ENCODE data around the gene NRCAM. TPM values are rescaled to one million over a fixed set of nuclear protein-coding genes. Genes with fewer than 3 reads are reported as not detected.

The NRCAM gene
- total RNA-seq, 1 experiment from 2014 or later, result 45.7 TPM

DNA sequence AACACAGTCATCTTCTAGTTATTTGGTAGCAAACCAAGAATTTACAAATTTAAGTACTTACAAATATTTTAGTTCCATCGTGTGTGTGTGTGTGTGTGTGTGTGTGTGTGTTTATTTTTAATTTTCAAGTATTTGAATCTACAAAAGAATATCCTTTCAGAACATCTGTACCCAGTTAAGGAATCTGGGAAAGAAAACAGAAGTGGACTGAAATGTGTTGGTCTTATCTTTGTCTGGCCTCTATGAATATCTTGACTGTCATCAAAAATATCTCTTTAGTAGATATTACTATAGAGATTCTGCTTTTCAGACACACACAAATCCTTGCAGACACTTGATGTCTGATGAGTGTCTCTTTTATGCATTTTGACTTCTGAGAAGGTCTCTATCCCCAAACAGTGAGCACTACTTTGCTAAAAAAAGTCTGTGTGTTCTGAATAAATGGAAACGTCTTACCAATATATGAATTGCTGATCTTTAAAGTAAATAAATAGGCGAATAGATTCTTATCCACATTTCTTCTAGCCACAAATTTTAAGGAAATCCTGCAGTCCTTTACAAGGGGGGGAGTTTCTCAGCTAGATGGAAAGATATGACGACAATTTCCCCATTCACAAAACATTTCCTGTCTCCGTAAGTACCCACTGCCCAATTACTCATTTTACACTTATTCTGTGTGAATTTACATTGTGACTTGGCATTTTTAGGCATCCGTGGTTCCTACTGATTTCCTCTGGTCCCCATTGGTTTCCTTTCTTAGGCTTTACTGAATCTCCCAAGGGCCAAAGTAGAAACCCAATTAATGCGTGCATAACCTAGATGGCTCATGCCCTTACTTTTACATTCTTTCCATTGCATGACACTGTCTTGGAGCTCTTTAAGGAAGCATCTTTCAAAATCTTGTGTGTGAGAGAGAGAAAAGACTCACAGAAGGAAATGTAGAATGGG lies 36.0 kb downstream of the NRCAM start:
- DNase-seq (ENCODE audit: low spot score), result peak; percentile 98
- TF ChIP-seq CTCF (conservative IDR thresholded peaks at IDR 0.05; ENCODE audit: low read depth, low read length) (no peak), EZH2 (IDR thresholded peaks at IDR 0.05; ENCODE audit: borderline replicate concordance, low read depth, low read length, poor library complexity, severe bottlenecking) (no peak)
- H3K27me3 ChIP-seq (replicated peaks; ENCODE audit: insufficient read depth, low read depth, low read length, poor library complexity), result no peaks in the 10 kb centered on the region
- H3K9me3 ChIP-seq (ENCODE audit: low read depth, low read length, poor library complexity, severe bottlenecking), result no peaks in the 10 kb centered on the region
- H3K4me3 ChIP-seq (ENCODE audit: low read depth, low read length, poor library complexity, severe bottlenecking), result peak overlapping the region; percentile 12
- H3K27ac ChIP-seq (ENCODE audit: low read depth, low read length, poor library complexity, severe bottlenecking), result peak overlapping the region; percentile 94
- CTCF ChIA-PET, result no interaction called here
- peaks cover 77% of the 10 kb centered on the region for H3K4me1 ChIP-seq (ENCODE audit: insufficient read depth, low read length, poor library complexity, severe bottlenecking)
- intact Hi-C loops (cut with micrococcal nuclease; ENCODE audit: unreplicated experiment), result loop anchor here (2.0 kb wide), 1 partner anchor 125 kb away; no protein-coding TSS in a partner anchor
- BruUV-seq (replicated peaks), result TSS peak; percentile 51
- no peaks in the 10 kb centered on the region for H3K36me3 ChIP-seq (ENCODE audit: insufficient read depth, low read length, poor library complexity, severe bottlenecking)
- POLR2A ChIA-PET (ENCODE audit: low non-redundant PET), result interaction anchor here (0.6 to 0.8 kb wide), 2 partner anchors 21 to 37 kb away, joined by 3 read pairs; no protein-coding TSS in a partner anchor

DNA sequence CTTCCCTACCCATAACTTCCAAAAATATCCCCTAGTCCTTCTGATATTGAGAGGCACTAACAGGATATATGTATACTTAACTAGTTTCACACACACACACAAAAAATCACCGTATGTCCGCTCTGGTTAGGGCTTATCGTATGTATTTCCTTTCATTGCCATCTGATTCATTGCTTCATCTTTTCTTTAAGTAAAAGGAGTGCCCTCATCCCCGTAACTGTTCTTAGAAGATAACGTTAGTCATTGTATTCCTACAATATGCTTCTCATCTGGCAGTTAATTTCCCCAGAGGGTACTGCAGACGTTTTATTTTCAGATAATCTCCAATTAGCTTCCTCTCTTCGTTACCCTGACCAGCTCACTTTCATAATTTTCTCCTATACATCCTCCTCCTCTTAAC lies 37.3 kb downstream of the NRCAM start:
- ChIA-PET CTCF (no interaction called here), POLR2A (ENCODE audit: low non-redundant PET) (interaction anchor here (0.6 to 0.8 kb wide), 3 partner anchors 20 to 177 kb away, joined by 3 to 4 read pairs (median 4); no protein-coding TSS in a partner anchor)
- H3K27me3 ChIP-seq (replicated peaks; ENCODE audit: insufficient read depth, low read depth, low read length, poor library complexity), result no peaks in the 10 kb centered on the region
- peaks cover 89% of the 10 kb centered on the region for H3K4me1 ChIP-seq (ENCODE audit: insufficient read depth, low read length, poor library complexity, severe bottlenecking)
- H3K27ac ChIP-seq (ENCODE audit: low read depth, low read length, poor library complexity, severe bottlenecking), result peak overlapping the region; percentile 94
- H3K36me3 ChIP-seq (ENCODE audit: insufficient read depth, low read length, poor library complexity, severe bottlenecking), result no peaks in the 10 kb centered on the region
- TF ChIP-seq EZH2 (IDR thresholded peaks at IDR 0.05; ENCODE audit: borderline replicate concordance, low read depth, low read length, poor library complexity, severe bottlenecking) (no peak), CTCF (conservative IDR thresholded peaks at IDR 0.05; ENCODE audit: low read depth, low read length) (no peak)
- H3K4me3 ChIP-seq (ENCODE audit: low read depth, low read length, poor library complexity, severe bottlenecking), result peak overlapping the region; percentile 3
- no TSS peak for BruUV-seq (replicated peaks)
- no peaks in the 10 kb centered on the region for H3K9me3 ChIP-seq (ENCODE audit: low read depth, low read length, poor library complexity, severe bottlenecking)
- intact Hi-C loops (cut with micrococcal nuclease; ENCODE audit: unreplicated experiment), result no loop called here
- peak; percentile 86 for DNase-seq (ENCODE audit: low spot score)

- Histone ChIP-seq H3K27me3 (replicated peaks; ENCODE audit: insufficient read depth, low read depth, low read length, poor library complexity) (no peaks in the 10 kb centered on the region), H3K4me1 (ENCODE audit: insufficient read depth, low read length, poor library complexity, severe bottlenecking) (peaks cover 93% of the 10 kb centered on the region), H3K27ac (ENCODE audit: low read depth, low read length, poor library complexity, severe bottlenecking) (peak overlapping the region; percentile 94), H3K9me3 (ENCODE audit: low read depth, low read length, poor library complexity, severe bottlenecking) (no peaks in the 10 kb centered on the region), H3K4me3 (ENCODE audit: low read depth, low read length, poor library complexity, severe bottlenecking) (no peak overlapping the region), H3K36me3 (ENCODE audit: insufficient read depth, low read length, poor library complexity, severe bottlenecking) (no peaks in the 10 kb centered on the region)
- ChIA-PET POLR2A (ENCODE audit: low non-redundant PET) (no interaction called here), CTCF (no interaction called here)
- no peak for DNase-seq (ENCODE audit: low spot score)
- intact Hi-C loops (cut with micrococcal nuclease; ENCODE audit: unreplicated experiment), result no loop called here
- BruUV-seq (replicated peaks), result no TSS peak
- TF ChIP-seq CTCF (conservative IDR thresholded peaks at IDR 0.05; ENCODE audit: low read depth, low read length) (no peak), EZH2 (IDR thresholded peaks at IDR 0.05; ENCODE audit: borderline replicate concordance, low read depth, low read length, poor library complexity, severe bottlenecking) (no peak)
These were observed 38.3 kb downstream of the NRCAM start for GRCh38 chr7:108417926-108418325.

Measured in A673 (cell line).